ENCODE results near the gene ANKS3. TPM values are rescaled to one million over a fixed set of nuclear protein-coding genes. Genes with fewer than 3 reads are reported as not detected.

The ANKS3 gene
- total RNA-seq, 4 donors from 2014 or later, result 6.7 to 16.6 (median 9.0) TPM

GRCh38 chr16:4760221-4760910 is 26.3 kb upstream of the ANKS3 start:
- H3K4me3 ChIP-seq, result no peak overlapping the region
- peaks cover 4 to 95% of the 10 kb centered on the region in 2 donors for H3K36me3 ChIP-seq
- peaks cover 3 to 4% of the 10 kb centered on the region in 2 donors for H3K4me1 ChIP-seq
- ATAC-seq (no peak), DNase-seq (no peak)
- H3K27ac ChIP-seq, result no peak overlapping the region
- TF ChIP-seq POLR2A (IDR thresholded peaks at IDR 0.05), result no peak
- no peak for TF ChIP-seq CTCF (IDR thresholded peaks at IDR 0.05 in 4 of 5, conservative IDR thresholded peaks at IDR 0.05 in 1 of 5)
- no peaks in the 10 kb centered on the region for H3K27me3 ChIP-seq
- intact Hi-C loops (cut with DNase I; ENCODE audit: low total_unique reads), result no loop called here
- no peaks in the 10 kb centered on the region for H3K9me3 ChIP-seq
- in situ Hi-C loops (cut with MboI; ENCODE audit: low sequenced_read_pairs in 4 of 4), result no loop called here

DNA sequence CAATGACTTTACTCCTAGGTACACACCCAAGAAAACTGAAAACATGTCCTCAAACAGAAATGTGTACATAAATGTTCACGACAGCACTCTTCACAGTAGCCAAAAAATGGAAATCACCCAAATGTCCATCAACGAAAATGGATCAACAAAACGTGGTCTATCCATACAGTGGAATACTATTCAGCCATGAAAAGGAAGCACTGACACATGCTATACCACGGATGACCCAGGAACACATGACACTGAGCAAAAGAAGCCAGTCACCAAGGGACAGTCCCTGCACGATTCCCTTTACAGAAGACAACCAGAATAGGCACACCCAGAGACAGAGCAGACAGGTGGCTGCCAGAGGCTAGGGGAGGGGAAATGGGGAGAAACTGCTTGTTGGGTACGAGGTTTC is 21.6 kb upstream of the ANKS3 start:
- H3K27me3 ChIP-seq, result no peaks in the 10 kb centered on the region
- in situ Hi-C loops (cut with MboI; ENCODE audit: low sequenced_read_pairs in 4 of 4), result no loop called here
- H3K9me3 ChIP-seq, result no peaks in the 10 kb centered on the region
- TF ChIP-seq POLR2A (IDR thresholded peaks at IDR 0.05) (no peak), CTCF (IDR thresholded peaks at IDR 0.05 in 4 of 5, conservative IDR thresholded peaks at IDR 0.05 in 1 of 5) (no peak)
- DNase-seq (no peak), ATAC-seq (no peak)
- H3K27ac ChIP-seq, result no peak overlapping the region
- no peak overlapping the region for H3K4me3 ChIP-seq
- no peaks in the 10 kb centered on the region for H3K4me1 ChIP-seq
- peaks cover 12 to 99% of the 10 kb centered on the region in 2 donors for H3K36me3 ChIP-seq
- intact Hi-C loops (cut with DNase I; ENCODE audit: low total_unique reads), result no loop called here

- Histone ChIP-seq H3K27me3 (no peaks in the 10 kb centered on the region), H3K27ac (no peak overlapping the region), H3K4me1 (no peaks in the 10 kb centered on the region), H3K36me3 (peaks cover 12 to 91% of the 10 kb centered on the region in 2 donors), H3K4me3 (no peak overlapping the region), H3K9me3 (no peaks in the 10 kb centered on the region)
- intact Hi-C loops (cut with DNase I; ENCODE audit: low total_unique reads), result no loop called here
- TF ChIP-seq POLR2A (IDR thresholded peaks at IDR 0.05) (no peak), CTCF (IDR thresholded peaks at IDR 0.05 in 4 of 5, conservative IDR thresholded peaks at IDR 0.05 in 1 of 5) (no peak)
- no peak for DNase-seq
- ATAC-seq, result no peak
- in situ Hi-C loops (cut with MboI; ENCODE audit: low sequenced_read_pairs in 4 of 4), result no loop called here
Observed at GRCh38 chr16:4754865-4755264, 20.8 kb upstream of the ANKS3 start.

GRCh38 chr16:4753227-4753626 is 19.2 kb upstream of the ANKS3 start:
- intact Hi-C loops (cut with DNase I; ENCODE audit: low total_unique reads) (no loop called here), in situ Hi-C loops (cut with MboI; ENCODE audit: low sequenced_read_pairs in 4 of 4) (no loop called here)
- Histone ChIP-seq H3K4me1 (no peaks in the 10 kb centered on the region), H3K9me3 (no peaks in the 10 kb centered on the region), H3K27me3 (no peaks in the 10 kb centered on the region), H3K4me3 (no peak overlapping the region), H3K36me3 (peaks cover 8 to 75% of the 10 kb centered on the region in 2 donors), H3K27ac (no peak overlapping the region)
- no peak for DNase-seq
- TF ChIP-seq POLR2A (IDR thresholded peaks at IDR 0.05), result no peak
- no peak for TF ChIP-seq CTCF (IDR thresholded peaks at IDR 0.05 in 4 of 5, conservative IDR thresholded peaks at IDR 0.05 in 1 of 5)
- ATAC-seq, result no peak

All from gastrocnemius medialis (tissue), 4 donors.